COLO668 (cell line): Measurements from ENCODE around the gene PGAM5.

ENCODE experiments used
- DNase-seq: peaks from one replicate; lab custom pipeline; 2025; ENCODE audit not compliant: unreplicated experiment; lab: John Stamatoyannopoulos, UW

The PGAM5 gene

DNA sequence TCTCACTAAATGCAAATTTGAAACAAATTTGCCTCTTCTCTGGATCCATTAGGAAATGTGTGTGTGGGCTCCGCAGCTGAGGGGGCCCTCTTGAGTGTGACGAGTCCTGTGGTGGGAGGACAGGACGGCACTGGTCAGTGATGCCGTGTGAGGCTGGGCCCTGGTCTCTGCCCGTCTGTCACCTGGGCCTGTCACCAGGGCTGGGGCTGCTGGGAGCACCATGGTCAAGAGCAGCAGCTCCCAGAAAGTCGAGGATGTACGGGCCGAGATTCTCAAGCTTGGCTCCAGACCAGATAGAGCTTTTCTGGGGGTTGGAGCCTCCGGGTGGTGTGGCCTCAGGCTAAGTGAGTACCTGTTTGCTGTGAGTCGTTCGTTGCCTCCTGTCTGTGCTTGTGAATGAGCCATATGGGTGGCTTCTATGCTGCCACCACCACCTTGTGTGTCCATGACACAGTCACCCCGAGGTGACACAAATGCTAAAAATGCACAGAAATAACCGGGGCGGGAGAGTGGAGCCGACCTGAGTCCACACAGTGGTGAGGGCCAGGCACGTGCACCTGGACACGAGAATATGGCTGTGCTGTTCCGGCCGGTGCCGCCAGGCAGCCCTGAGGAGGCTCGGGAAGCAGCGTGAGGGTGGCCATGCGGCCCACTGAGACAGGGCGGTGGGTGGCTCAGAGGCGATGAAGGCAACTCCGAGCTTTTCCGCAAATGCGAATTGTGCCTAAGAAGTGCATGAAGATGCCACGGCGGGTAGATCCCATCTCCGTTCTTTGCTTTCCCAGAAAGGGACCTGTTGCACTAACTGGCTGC, 8.7 kb downstream of the PGAM5 start:
- no peak for DNase-seq

GRCh38 chr12:132719954-132720324, 9.3 kb downstream of the PGAM5 start:
- DNase-seq = no peak

GRCh38 chr12:132720606-132721345, 10.1 kb downstream of the PGAM5 start:
- no peak for DNase-seq

DNA sequence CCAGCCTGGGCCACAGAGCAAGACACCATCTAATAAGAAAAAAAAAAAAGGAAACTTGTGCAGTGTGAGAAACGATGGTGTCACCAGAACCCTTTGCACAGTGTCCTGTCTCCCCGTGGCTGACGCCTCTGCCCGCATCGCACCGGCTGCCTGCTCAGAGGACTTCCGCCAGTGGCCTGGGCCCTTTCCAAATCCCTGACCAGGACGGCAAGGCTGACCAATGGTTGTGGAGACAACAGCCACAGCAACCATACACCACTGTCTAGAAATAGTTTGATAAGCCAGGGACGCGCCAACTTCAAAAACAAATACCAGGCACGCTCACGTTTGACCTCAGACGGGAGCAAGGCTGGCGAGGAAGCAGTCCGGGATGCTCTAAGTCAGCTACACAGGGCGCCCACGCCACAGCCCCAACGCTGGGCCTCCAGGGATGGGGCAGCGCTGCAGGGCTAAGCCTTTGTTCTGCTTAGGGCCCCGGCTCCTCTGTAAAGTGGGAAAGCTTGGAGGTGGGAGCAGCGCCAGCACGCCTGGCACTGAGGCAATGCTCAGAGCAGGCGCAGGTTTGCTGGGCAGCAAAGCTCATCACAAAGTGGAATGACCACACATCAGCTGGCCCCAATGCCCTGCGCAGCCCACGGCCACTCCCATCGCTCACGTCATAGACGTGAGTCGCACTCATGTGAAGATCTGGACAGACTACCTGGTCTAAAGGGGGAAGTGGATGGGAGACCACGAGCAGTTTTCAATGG, 12.5 kb downstream of the PGAM5 start:
- no peak for DNase-seq

GRCh38 chr12:132723764-132724140, 13.1 kb downstream of the PGAM5 start:
- no peak for DNase-seq

GRCh38 chr12:132724506-132725241, 14.0 kb downstream of the PGAM5 start:
- no peak for DNase-seq

DNA sequence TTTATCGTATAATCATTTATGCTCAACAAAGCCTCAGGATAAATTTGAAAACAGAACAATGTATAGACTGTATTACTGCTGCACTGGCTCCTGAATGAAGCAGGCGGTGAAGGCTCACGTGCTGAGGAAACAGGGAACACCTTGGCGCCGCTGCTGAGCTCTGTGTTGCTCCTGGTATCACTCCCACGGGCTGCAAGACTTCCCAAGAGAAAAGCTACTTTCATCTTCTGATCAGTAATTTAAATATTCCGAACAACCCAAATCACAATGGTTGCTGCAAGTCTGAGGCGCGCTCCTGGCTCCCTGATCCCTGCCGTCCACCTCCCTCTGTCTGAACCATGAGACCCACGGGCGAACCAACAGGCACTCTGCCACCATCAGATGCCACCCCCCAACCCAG, 15.7 kb downstream of the PGAM5 start:
- no peak for DNase-seq

- DNase-seq = no peak
Observed at GRCh38 chr12:132727091-132727794, 16.6 kb downstream of the PGAM5 start.

- no peak for DNase-seq
Observed at GRCh38 chr12:132728502-132728901, 17.9 kb downstream of the PGAM5 start.

DNA sequence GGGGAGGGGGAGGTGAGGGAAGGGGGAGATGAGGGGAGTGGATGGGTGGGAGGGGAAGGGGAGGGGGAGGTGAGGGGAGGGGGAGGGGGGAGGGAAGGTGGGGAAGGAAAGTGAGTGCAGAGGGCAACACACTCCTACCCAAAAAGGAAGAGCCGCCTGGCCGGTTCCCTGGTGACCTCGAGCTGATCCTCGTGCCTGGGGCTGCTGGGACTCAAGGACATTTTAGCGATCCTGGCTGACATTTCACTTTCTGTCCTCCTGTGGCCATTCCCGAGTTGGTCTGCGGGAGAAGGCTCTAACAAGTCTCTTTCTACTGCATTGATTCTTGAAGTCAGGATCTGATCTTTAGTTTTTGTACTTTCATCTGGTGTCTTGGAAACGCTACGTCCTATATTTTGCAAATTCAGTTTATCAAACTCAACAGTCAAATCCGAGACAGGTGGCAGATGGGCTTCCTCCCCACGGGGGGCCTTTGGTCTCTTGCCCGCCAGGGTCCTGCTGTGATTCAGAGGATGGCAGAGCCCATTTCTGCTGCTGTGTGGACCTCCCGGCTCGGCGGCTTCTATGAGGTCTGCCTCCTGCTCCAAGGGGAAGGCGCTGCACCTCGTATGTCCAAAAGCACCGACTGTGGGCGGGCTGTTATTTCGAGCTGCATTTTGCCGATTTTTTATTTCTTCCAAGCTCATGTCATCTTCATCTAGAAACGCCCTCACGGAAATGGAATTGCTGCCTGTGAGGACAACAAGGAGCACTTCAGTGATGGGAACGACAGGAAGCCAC, 19.1 kb downstream of the PGAM5 start:
- DNase-seq = no peak

DNA sequence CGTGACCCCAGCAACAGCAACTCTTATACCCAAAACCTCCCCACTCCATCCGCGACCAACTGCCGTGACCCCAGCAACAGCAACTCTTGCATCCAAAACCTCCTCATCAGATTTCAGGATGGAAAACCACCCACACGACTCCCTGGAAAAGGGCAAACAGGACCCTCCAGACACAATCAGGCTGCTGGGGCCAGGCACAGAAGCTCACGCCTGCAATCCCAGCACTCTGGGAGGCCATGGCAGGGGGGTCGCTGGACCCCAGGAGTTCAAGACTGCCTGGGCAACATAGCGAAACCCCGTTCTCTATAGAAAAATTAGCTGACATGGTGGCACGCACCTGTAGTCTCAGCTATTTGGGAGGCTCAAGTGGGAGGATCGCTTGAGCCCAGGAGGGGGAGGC, 19.7 kb downstream of the PGAM5 start:
- no peak for DNase-seq

- no peak for DNase-seq
Observed at GRCh38 chr12:132731574-132731973, 20.9 kb downstream of the PGAM5 start.

GRCh38 chr12:132734206-132734605, 23.6 kb downstream of the PGAM5 start:
- no peak for DNase-seq

DNA sequence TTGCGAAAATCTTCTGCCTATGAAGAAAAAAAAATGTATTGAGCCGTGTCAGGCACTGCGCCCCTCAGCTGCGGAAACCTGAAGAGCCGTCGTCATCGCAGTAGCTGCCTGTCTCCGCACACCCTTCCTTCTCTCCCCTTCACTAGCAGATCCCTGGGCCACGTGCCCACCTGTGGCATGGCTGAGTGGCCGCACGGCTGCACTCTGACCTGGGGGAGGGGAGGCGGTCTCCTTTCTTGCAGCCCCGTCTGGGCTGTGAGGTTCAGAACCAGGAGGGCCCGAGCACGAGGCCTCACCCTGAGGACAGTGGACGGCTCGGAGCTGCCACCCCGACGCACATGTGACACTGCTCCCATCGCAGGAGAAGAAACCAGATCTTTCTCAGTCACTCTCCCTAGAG, 24.9 kb downstream of the PGAM5 start:
- DNase-seq = no peak

- DNase-seq = no peak
Observed at GRCh38 chr12:132736378-132736777, 25.7 kb downstream of the PGAM5 start.

DNA sequence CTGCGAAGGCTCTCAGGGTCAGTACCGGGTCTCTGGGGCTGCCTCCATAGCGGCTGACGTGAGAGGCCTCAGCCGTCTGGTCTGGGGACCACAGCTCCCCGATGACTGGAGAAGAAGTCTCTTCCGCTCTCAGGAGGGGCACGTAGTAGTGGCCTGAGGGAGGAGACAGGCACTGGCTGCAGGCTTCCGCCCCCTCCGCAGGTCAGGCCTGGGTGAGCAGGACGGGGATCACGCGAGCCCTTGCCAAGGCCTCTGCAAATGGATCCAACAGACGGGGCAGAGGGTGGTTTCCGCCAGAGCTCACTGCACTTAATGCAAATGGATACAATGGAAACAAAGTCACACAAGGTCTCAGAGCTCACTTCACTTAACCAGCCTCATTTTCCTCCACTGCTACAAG, 26.3 kb downstream of the PGAM5 start:
- DNase-seq = no peak

GRCh38 chr12:132739600-132740312, 29.1 kb downstream of the PGAM5 start:
- no peak for DNase-seq

GRCh38 chr12:132740313-132740646, 29.6 kb downstream of the PGAM5 start:
- DNase-seq = no peak

DNA sequence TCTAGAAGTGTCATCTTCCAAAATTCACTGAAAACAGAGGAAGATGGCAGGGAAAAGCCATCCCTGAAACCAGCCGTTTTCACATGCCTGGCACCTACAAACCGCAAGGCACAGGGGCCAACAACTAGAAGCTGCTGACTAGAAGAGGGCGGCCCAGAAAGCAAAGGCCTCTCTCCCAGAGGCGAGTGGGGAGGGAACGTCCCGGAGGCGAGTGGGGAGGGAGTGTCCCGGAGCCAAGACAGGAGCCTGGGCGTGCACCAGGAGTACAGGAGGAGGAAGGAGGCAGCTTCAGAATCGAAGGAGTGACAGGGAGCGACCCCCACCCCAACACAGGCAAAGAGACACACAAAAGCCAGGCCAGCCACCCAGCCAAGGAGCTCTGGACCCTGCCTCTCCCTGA, 30.0 kb downstream of the PGAM5 start:
- no peak for DNase-seq
